GM12878 (cell line): ENCODE results near the gene CCDC9B. TPM values are rescaled to one million over a fixed set of nuclear protein-coding genes. Genes with fewer than 3 reads are reported as not detected.

Experiments
- ATAC-seq: fragments of 200-7000 bp; cut with Tn5 transposase; 3 replicates; pipeline ENCODE4 v1.9.1; 2020; ENCODE audit warnings: mild to moderate bottlenecking, moderate library complexity
- BruUV-seq: library from RNA; stranded (reverse); fragments of 400-500 nt; replicated peaks from 2 replicates; lab custom pipeline; 2021; lab: Mats Ljungman, UMichigan
- CTCF ChIA-PET: fragments of 300-600 bp; sonication (Branson Sonifier 250); formaldehyde crosslinking; extraction: SDS; loops from one replicate; lab custom pipeline; 2021; ENCODE audit warnings: inconsistent platforms; lab: Yijun Ruan, JAX
- POLR2A ChIA-PET: fragments of 350-600 bp; formaldehyde crosslinking; extraction: SDS; loops from one replicate; lab custom pipeline; 2021; ENCODE audit warnings: inconsistent platforms; lab: Charles Lee
- RAD21 ChIA-PET: fragments of 300-600 bp; sonication (Branson Sonifier 250); formaldehyde crosslinking; loops from one replicate; lab custom pipeline; 2023; ENCODE audit warnings: antibody characterized with exemption; ENCODE audit not compliant: unreplicated experiment; lab: Charles Lee
- SMC1A ChIA-PET: fragments of 300-600 bp; sonication (Branson Sonifier 250); formaldehyde crosslinking; loops from one replicate; lab custom pipeline; 2023; ENCODE audit not compliant: unreplicated experiment, uncharacterized antibody; lab: Charles Lee
- DNase-seq: peaks from one replicate; pipeline ENCODE4 v3.0.0-alpha.2; 2011; ENCODE audit warnings: low read depth, low spot score
- FAIRE-seq: peaks from 3 replicates; lab custom pipeline; 2011; peaks lifted over from hg19 to GRCh38; lab: Jason Lieb, UNC
- H2AFZ ChIP-seq: 2 replicates; pipeline ENCODE4 v1.6.0; 2011; ENCODE audit warnings: low read depth, low read length, control low read depth; ENCODE audit not compliant: control insufficient read depth
- H3K27ac ChIP-seq: 2 replicates; pipeline ENCODE4 v1.5.1; 2011; ENCODE audit warnings: control low read depth; ENCODE audit not compliant: control insufficient read depth, insufficient read depth
- H3K27me3 ChIP-seq, 2 experiments: replicated peaks in 1 of 2; 2 replicates each; pipeline versions ENCODE4 v1.6.0 to v1.6.1; 2011; ENCODE audit warnings: low read length in 1 of 2; ENCODE audit not compliant: control insufficient read depth in 2 of 2, insufficient read depth in 2 of 2
- H3K36me3 ChIP-seq, 2 experiments: 2 replicates each; pipeline ENCODE4 v1.5.1; 2011; ENCODE audit warnings: low read length in 1 of 2; ENCODE audit not compliant: control insufficient read depth in 2 of 2, insufficient read depth in 2 of 2
- H3K4me1 ChIP-seq: 2 replicates; pipeline ENCODE4 v1.6.1; 2011; ENCODE audit warnings: mild to moderate bottlenecking, low read length, moderate library complexity, mixed read lengths; ENCODE audit not compliant: control insufficient read depth, insufficient read depth
- H3K4me2 ChIP-seq: 2 replicates; pipeline ENCODE4 v1.6.0; 2011; ENCODE audit warnings: control low read depth; ENCODE audit not compliant: control insufficient read depth, insufficient read depth
- H3K4me3 ChIP-seq: fragments of 200-600 bp; sonication (generic); 2 replicates; pipeline ENCODE4 v1.5.1; 2016
- H3K79me2 ChIP-seq: 2 replicates; pipeline ENCODE4 v1.6.0; 2011; ENCODE audit warnings: low read length; ENCODE audit not compliant: control insufficient read depth, insufficient read depth
- H3K9ac ChIP-seq: 2 replicates; pipeline ENCODE4 v1.8.0; 2011; ENCODE audit warnings: low read length, control low read depth, mixed read lengths; ENCODE audit not compliant: control insufficient read depth, insufficient read depth
- H3K9me3 ChIP-seq: replicated peaks from 3 replicates; pipeline ENCODE4 v1.5.1; 2011; ENCODE audit warnings: mild to moderate bottlenecking, low read length; ENCODE audit not compliant: control insufficient read depth, insufficient read depth
- H4K20me1 ChIP-seq: 2 replicates; pipeline ENCODE4 v1.6.0; 2011; ENCODE audit not compliant: control insufficient read depth, insufficient read depth
- BRCA1 ChIP-seq: IDR thresholded peaks from 2 replicates; pipeline ENCODE4 v1.6.1; 2011; ENCODE audit warnings: low read depth, low read length, improper control_type of control experiment
- JUND ChIP-seq: IDR thresholded peaks from 2 replicates; pipeline ENCODE4 v1.6.1; 2012; ENCODE audit warnings: low read depth, mild to moderate bottlenecking, low read length, improper control_type of control experiment, moderate library complexity
- TAF1 ChIP-seq: IDR thresholded peaks from 2 replicates; pipeline ENCODE4 v1.6.1; 2011; ENCODE audit warnings: mild to moderate bottlenecking, low read depth, low read length, borderline replicate concordance
- WGBS: methylation state at CpG from one replicate; pipeline ENCODE4 v1.1.6; 2016; ENCODE audit warnings: low lambda C conversion rate; ENCODE audit not compliant: insufficient replicate concordance, insufficient coverage; ENCODE audit errors: missing lambda C conversion rate; 5-methylcytosine and 5-hydroxymethylcytosine counted together
- in situ Hi-C: fragments of 300-500 bp; cut with MboI; formaldehyde crosslinking; loops from 9 replicates; pipeline ENCODE4 v1.14.3; 2018; ENCODE audit warnings: mixed read lengths
- intact Hi-C: fragments of 100-400 bp; cut with micrococcal nuclease; formaldehyde crosslinking; loops from one replicate; pipeline ENCODE4 v1.14.2; 2022; ENCODE audit not compliant: unreplicated experiment
- polyA plus RNA-seq, 11 experiments: library from polyadenylated mRNA; depleted of rRNA in 4 of 11; unstranded in 6 of 11; stranded (reverse) in 5 of 11; fragments of >200 nt; fragmentation: Nextera tagmentation in 4 of 11; fragmentation: Illumina TruSeq in 1 of 11; extraction: Ambion mirVana in 4 of 11; extraction: Trizol in 1 of 11; gene quantifications; 1 replicate in 1 of 11; 2 replicates in 10 of 11; pipeline versions ENCODE4 v1.2.1 to v1.2.3, GENCODE V29; 2011 to 2016; ENCODE audit warnings: inconsistent platforms in 2 of 11, missing spikeins in 2 of 11, low read depth in 1 of 11
- total RNA-seq, 4 experiments: library from RNA; depleted of rRNA in 3 of 4; stranded (reverse); fragments of >200 nt in 3 of 4; fragmentation: Illumina TruSeq in 1 of 4; extraction: Trizol in 1 of 4; gene quantifications; 2 replicates each; pipeline versions ENCODE4 v1.2.1 to v1.2.3, GENCODE V29; 2013 to 2021
- TF ChIP-seq, protein P1 (sequence below): IDR thresholded peaks from 2 replicates; pipeline ENCODE4 v1.6.1; 2011; ENCODE audit warnings: low read depth, mild to moderate bottlenecking, low read length, moderate library complexity, borderline replicate concordance; ENCODE audit errors: extremely low read depth

Gene CCDC9B
- total and polyA plus RNA-seq, 10 of the 15 experiments (the other 5 are each of a cell fraction or from before 2014, with no cell fraction given): 0.01 to 0.08 (median 0.03) TPM; not detected in 6

- TF ChIP-seq JUND: no peak
- TF ChIP-seq, protein P1, sequence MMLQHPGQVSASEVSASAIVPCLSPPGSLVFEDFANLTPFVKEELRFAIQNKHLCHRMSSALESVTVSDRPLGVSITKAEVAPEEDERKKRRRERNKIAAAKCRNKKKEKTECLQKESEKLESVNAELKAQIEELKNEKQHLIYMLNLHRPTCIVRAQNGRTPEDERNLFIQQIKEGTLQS: no peak
- TF ChIP-seq TAF1: no peak
- TF ChIP-seq BRCA1: no peak
- no peaks in the 10 kb centered on the region for H3K9me3 ChIP-seq
- no peaks in the 10 kb centered on the region for H3K79me2 ChIP-seq
- CTCF ChIA-PET: interaction anchor here (1.0 to 13.7 kb wide), 21 partner anchors 7 to 304 kb away, joined by 3 to 336 read pairs (median 5); partner anchors contain the start of genes BAHD1, INAFM2, IVD and PLCB2
- no peaks in the 10 kb centered on the region for H3K36me3 ChIP-seq
- RAD21 ChIA-PET: interaction anchor here (1.2 to 4.7 kb wide), 6 partner anchors 17 to 61 kb away, joined by 3 to 93 read pairs (median 4); partner anchors contain the start of gene INAFM2
- H3K9ac ChIP-seq: no peak overlapping the region
- intact Hi-C loops: loop anchor here (1.0 kb wide), 2 partner anchors 18 to 60 kb away; no protein-coding TSS in a partner anchor
- in situ Hi-C loops: no loop called here
- DNase-seq (no peak), ATAC-seq (no peak), FAIRE-seq (no peak)
- H4K20me1 ChIP-seq: no peaks in the 10 kb centered on the region
- H3K4me1 ChIP-seq: peaks cover 6% of the 10 kb centered on the region
- POLR2A ChIA-PET: no interaction called here
- 47% methylated on average over 11 of the region's 11 CpGs for WGBS
- no peak overlapping the region for H3K27ac ChIP-seq
- no peak overlapping the region for H2AFZ ChIP-seq
- SMC1A ChIA-PET: interaction anchor here (2.7 to 4.6 kb wide), 5 partner anchors 12 to 60 kb away, joined by 10 to 58 read pairs (median 31); partner anchors contain the start of genes INAFM2 and PLCB2
- H3K27me3 ChIP-seq: no peaks in the 10 kb centered on the region; a peak in 1 of 4 replicates
- no TSS peak for BruUV-seq
- H3K4me3 ChIP-seq: no peak overlapping the region
- no peak overlapping the region for H3K4me2 ChIP-seq
These were observed 1.7 kb downstream of the CCDC9B start for GRCh38 chr15:40338921-40339620.
